Gastrocnemius medialis (tissue), 4 donors: ENCODE measurements around the gene PLEKHG3.

Experiments
- CTCF ChIP-seq, 5 experiments: fragments of 450-650 bp in 3 of 5; fragments of 200-600 bp in 2 of 5; sonication (generic) in 2 of 5; IDR thresholded peaks in 4 of 5; conservative IDR thresholded peaks in 1 of 5; 1 replicate in 4 of 5; 2 replicates in 1 of 5; pipeline ENCODE4 v1.5.1; 2016 to 2019; ENCODE audit warnings: antibody characterized with exemption in 5 of 5, mild to moderate bottlenecking in 3 of 5, moderate library complexity in 3 of 5
- POLR2A ChIP-seq, 2 donors: fragments of 450-650 bp; IDR thresholded peaks; one replicate each; pipeline ENCODE4 v1.6.1; 2017; ENCODE audit warnings: antibody characterized with exemption in 2 of 2, mild to moderate bottlenecking in 2 of 2, moderate library complexity in 2 of 2

DNA sequence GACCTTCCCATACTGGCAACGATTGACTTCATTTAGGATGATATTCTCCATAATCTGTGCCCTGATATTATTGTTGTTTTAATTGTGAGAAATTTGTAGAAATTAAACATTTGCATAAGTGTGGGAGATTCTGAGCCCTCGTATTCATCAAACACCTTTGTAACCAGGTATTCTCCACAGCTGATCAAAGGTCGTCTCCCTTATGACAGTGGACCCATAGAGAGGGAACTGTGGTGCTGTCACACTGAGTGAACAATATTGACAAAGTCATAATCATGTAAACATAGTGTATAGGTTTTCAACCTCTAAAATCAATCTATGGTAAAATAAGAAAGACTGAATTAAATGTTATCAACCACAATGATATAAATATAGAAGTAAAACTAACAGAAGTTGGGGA, 14.9 kb upstream of the PLEKHG3 start:
- no peak for TF ChIP-seq CTCF (IDR thresholded peaks at IDR 0.05 in 4 of 5, conservative IDR thresholded peaks at IDR 0.05 in 1 of 5)
- no peak for TF ChIP-seq POLR2A (IDR thresholded peaks at IDR 0.05)
